AG09309 (cell line): ENCODE measurements around the gene TBXT.

Experiments used
- DNase-seq: peaks from one replicate; pipeline ENCODE4 v3.0.0-alpha.2; 2010; ENCODE audit warnings: low read depth
- H3K4me3 ChIP-seq: 2 replicates; pipeline ENCODE4 v1.5.1; 2011; ENCODE audit warnings: mild to moderate bottlenecking, low read depth, low read length, moderate library complexity; ENCODE audit not compliant: control insufficient read depth
- CTCF ChIP-seq: IDR thresholded peaks from 2 replicates; pipeline ENCODE4 v1.5.1; 2011; ENCODE audit warnings: mild to moderate bottlenecking, low read depth, low read length, inconsistent platforms; ENCODE audit not compliant: insufficient read depth, control insufficient read depth; ENCODE audit errors: missing control alignments

Gene TBXT

GRCh38 chr6:166167801-166168615 is at the start of gene TBXT:
TSS of gene TBXT (minus strand) at chr6:166167851. CDS start at chr6:166167591, 260 bp downstream.
- no peak for TF ChIP-seq CTCF
- DNase-seq = no peak
- no peak within 1 kb of the TSS for H3K4me3 ChIP-seq

- no peak for TF ChIP-seq CTCF
- H3K4me3 ChIP-seq = no peak overlapping the region
Measured at GRCh38 chr6:166207284-166207561, 39.6 kb upstream of the TBXT start.

GRCh38 chr6:166206510-166207283 is 39.0 kb upstream of the TBXT start:
- H3K4me3 ChIP-seq = no peak overlapping the region
- no peak for DNase-seq
- no peak for TF ChIP-seq CTCF

More at GRCh38 chr6:166207284-166207561, 39.6 kb upstream of the TBXT start:
- DNase-seq = no peak

GRCh38 chr6:166206066-166206465 is 38.4 kb upstream of the TBXT start:
- no peak for TF ChIP-seq CTCF
- H3K4me3 ChIP-seq = no peak overlapping the region
- no peak for DNase-seq

GRCh38 chr6:166204852-166205650 is 37.4 kb upstream of the TBXT start:
- no peak for TF ChIP-seq CTCF
- no peak for DNase-seq
- no peak overlapping the region for H3K4me3 ChIP-seq

- TF ChIP-seq CTCF = no peak
- no peak overlapping the region for H3K4me3 ChIP-seq
- DNase-seq = no peak
Measured at GRCh38 chr6:166203641-166204222, 36.1 kb upstream of the TBXT start.
